HG02763 (cell line): ENCODE data around the gene BICC1.

ENCODE experiments used
- ATAC-seq: cut with Tn5 transposase; IDR thresholded peaks from one replicate; pipeline ENCODE4 v1.9.1; 2021; ENCODE audit warnings: mild to moderate bottlenecking, moderate library complexity; ENCODE audit not compliant: unreplicated experiment

Gene BICC1

GRCh38 chr10:58807629-58808022 lies 295.0 kb downstream of the BICC1 start:
- no peak for ATAC-seq

DNA sequence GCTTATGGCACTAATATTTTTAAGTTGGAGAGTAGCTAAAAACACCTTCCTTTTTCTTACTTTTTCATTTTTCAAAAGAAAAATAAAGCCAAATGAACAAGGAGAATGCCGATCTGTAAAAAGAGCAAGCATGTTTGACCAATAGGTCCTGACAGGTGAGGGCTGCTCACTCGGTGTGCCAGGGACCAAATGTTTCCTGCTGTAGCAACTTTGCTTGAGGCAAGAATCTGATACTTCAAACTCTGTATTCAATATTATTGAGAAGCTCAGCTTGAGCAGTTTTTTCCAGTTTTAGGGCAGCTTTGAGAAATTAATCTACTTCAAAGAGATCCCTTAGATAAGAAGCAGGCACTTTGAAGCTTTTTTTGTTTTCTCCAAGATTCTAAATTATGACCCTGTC lies 298.1 kb downstream of the BICC1 start:
- no peak for ATAC-seq

DNA sequence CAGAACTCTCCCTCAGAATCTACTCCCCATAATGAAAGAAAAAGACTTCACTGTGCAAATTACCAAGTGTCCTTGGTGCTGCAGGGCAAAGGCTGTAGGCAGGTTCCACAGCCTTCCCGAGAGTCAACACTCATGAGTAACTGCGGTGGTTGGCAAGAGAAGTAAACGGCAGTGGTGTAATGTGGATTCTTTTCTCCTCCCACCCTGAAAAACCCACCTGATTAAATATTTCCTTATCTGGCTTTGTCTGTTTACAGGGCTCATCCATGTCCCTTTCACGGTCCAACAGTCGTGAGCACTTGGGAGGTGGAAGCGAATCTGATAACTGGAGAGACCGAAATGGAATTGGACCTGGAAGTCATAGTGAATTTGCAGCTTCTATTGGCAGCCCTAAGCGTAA lies 300.9 kb downstream of the BICC1 start:
- ATAC-seq = no peak

- ATAC-seq = no peak
Observed at GRCh38 chr10:58817201-58817846, 304.7 kb downstream of the BICC1 start.

DNA sequence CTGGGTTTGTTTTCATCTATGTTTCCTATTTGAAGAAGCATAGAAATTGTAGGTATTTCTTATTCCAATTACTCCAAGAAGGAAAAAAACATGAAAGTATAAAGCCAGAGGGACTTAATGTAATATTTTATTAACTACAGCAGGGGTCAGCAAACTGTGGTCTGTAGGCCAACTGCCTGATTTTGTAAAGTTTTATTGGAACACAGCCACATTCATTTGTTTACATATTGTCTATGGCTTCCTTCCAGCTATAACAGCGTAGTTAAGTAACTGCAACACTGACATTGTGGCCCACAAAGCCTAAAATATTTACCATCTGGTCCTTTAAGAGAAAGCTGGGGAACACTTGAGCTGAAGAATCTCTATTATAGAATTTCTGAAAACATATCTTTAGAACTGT lies 306.2 kb downstream of the BICC1 start:
- ATAC-seq = no peak

DNA sequence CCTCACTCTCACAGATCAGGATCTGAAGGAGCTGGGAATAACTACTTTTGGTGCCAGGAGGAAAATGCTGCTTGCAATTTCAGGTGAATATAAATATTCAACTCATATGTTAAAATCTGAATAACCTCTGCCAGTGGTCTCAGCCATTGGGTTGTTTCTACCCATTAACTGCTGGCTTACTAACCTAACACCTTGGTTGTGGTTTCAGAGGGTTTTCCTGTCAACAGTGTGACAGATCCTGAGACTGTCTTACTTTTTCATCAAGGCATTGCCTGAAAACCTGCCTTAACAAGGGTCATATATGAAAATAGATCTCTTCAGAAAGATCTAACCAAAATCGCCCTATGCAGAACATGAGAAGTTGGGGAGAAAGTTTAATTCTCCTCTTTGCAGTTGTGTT lies 307.7 kb downstream of the BICC1 start:
- ATAC-seq = no peak

DNA sequence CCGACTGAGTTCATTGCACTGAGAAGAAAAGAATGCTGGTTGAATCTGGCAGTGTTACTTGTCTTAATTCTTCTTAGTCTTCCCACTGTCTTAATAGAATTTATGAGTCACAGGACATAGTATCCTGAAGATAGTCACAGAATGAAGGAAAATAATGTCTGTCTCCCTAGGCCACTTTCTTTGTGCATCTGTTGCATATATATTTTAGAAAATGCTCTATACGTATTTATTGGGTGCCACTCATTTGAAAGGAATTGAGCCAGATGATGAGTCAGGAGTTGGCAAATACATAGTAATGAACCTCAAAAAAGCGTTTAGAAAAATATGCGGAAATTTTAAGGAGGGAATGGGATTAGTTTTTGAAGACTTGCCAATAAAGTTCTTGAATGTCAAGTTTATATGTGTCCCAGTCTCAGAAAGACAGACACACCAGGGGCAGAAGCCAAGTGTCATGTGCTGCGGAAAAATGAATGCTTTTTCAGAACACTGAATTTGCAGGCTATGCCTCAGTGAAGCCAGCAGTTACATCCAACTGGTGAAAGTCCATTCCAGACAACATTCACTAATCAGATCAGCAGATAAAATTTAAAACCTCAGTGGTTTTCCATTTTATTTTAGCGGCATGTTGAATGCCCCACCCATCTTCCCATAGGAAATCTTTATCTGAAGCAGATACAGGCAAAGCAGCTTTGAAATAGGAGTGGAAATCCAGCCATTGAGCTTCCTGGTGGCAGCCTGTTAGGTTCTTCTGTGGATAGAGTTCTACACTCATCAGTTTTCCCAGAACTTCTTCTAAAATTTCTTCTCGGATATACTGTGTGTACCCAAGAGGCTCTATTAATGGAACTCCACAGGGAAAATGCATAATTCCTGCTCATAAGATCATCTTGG lies 308.4 kb downstream of the BICC1 start:
- ATAC-seq = no peak

DNA sequence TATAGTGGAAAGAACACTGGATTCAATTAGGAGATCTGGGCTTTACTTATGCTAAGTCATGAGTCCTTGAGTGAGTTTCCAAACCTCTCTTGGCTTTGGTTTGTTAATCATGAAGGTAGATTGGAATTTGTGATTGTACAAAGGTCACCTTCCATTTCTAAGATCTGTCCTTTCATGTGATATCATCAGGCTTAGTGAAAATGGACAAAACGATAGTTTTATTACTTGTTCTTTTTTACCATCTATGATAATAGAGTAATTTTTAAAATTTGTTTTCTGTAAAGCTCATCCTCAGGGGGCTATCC lies 309.0 kb downstream of the BICC1 start:
- ATAC-seq = no peak

DNA sequence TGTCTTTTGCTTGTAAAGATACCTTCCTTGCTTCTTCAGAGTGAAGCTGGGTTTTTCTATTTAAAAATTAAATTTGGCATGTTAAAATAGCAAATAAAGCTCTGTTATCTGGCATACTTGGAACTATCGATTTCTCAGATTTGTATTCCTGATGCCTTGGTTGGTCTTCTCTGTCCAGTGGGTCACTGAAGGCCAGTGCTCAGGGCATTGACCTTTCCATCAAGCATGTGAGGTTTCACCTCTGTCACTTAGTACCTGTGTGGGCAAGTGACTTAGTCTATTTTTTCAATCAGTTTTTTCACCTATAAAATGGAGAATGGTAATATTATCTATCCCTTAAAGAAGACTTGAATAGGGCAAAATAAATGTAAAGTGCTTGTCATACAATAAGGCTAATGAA lies 311.3 kb downstream of the BICC1 start:
- ATAC-seq = no peak

DNA sequence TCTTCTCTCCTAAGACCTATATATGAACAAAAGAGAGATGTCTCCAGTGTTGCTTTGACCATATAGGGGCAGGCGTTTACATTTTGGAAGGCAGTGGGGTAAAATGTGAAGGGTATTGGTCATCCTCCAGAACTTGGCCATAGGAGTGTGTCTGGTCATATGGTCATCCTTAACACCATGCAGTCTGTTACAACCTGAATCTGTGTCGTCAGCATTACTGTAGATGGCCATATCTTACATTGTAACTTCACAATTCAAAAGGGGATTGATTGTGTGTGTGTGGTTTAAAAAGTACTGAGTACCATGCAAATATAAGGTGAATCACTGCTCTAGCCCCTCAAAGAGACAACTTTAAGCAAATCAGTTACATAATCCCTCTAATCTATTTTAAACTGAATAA lies 311.7 kb downstream of the BICC1 start:
- no peak for ATAC-seq

GRCh38 chr10:58826694-58827093 lies 314.0 kb downstream of the BICC1 start:
- no peak for ATAC-seq

DNA sequence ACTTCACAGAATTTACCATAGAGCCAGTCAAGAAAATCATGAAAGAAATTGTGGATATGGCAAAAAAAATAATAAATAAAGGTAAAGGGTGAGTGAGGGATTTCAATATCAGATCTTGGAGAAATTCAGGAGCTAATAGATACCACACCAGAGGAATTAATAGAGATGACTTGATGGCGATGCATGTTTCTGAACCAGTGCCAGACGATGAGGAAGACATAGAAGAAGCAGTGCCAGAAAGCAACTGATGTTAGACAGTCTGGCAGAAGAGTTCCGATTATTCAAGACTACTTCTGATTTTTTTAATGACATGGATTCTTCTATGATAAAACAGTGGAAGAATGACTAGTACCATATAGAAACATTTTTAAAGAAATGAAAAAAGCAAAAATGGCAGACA lies 314.7 kb downstream of the BICC1 start:
- ATAC-seq = no peak

- no peak for ATAC-seq
Observed at GRCh38 chr10:58829839-58830238, 317.2 kb downstream of the BICC1 start.

DNA sequence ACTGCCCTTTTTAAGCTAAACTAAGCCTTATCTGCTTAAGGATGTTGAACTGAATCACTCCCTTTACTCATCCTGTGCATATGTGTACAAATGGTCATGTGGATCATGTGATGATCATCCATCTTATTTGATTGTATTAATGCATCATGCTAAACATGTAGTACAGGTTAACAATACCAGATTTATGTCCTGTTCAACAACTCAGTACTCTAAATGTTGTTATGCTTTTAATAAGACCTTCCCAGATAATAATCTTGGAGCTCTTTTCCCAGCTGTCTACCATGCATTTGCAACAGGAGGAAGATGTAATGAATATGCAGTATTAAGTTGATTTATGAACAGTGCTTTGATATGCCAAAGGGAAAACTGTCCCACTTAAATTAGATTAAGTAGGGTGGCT lies 318.0 kb downstream of the BICC1 start:
- ATAC-seq = no peak

GRCh38 chr10:58833771-58834561 lies 321.3 kb downstream of the BICC1 start:
- ATAC-seq = no peak

DNA sequence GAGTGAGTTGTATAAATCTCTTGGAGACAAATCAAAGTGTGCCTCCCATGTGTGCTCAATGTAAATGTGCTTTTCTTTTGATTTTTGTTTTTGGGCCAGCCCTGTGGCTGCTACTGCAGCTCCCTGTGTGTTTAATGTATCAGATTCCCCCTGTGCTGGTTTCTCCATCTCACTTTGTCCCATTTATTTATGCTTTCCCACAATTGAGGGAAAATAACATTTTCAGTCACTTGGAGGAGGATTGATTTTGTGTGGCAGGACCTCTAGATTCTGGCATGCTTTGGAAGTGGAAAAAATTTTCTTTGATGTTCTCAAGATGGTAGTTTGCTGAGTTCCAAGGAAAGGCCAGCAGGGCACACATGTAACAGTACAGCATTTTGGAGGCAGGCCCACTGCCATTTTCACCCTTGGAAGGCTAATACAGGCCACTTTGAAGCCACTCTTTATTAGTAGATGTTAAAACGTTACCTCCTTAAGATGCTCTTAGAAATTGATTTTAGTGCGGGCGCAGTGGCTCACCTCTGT lies 323.6 kb downstream of the BICC1 start:
- ATAC-seq = no peak

DNA sequence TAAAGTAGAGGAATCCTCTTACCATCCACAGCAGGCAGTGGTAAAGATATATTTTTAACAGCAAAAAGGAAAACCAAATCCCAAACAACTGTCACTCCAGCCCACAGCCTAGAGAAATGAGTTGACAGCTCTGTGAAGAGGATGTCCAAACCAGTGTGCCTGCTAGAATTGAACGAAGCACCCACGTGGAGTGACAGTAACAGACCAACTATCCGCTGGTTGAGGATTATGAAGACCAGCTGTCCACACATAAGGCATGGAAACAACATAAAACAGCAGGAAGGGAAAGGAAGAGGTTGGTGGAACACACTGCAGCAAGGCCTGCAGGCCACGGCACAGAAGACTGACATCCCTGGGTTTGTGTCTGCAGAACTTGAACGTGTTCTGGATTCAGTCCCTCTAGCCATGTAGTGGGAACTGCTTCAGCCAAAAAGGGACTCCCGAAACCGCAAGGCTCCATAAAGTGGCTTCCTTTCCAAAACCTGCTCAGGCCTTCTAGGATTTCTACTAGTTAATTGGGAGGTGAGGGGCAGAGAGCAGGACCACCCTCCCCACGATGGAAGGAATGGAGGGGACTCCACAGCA lies 324.4 kb downstream of the BICC1 start:
- ATAC-seq = no peak

- ATAC-seq = no peak
Observed at GRCh38 chr10:58837826-58838225, 325.2 kb downstream of the BICC1 start.

DNA sequence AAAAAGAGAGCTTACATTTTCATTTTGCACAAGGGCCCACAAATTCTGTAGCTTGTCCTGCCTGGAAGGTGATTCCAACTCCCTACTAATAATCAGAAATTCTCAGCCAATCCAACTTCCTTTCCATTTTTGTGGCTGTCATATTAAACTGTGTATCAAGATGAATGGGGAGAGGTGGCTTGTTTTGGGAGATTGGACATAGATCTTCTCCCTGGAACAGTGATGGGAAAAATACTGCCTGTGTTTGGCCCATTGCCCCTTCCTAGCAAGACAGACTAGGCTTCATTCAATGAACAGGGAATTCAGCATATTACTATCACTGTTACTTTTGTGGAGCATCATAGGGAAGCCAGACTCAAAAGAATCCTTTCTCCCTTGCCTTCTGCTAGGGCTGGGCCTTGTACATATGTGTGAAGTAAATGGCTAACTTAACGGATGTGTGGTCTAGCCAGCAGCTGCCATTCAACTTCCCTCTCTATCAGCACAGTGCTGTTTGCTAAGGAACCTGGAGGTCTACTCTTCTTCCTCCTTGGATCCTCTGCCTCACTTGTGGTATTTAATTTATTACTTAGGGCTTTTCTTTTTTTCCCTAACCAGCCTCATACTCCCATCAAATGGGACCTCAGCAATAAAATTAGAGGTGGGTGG lies 326.0 kb downstream of the BICC1 start:
- no peak for ATAC-seq

GRCh38 chr10:58839771-58840170 lies 327.1 kb downstream of the BICC1 start:
- no peak for ATAC-seq
